Measurements from ENCODE around the gene BCAS3.
"Not testable (repeated sequence)": the region's sequence is repeated elsewhere in the genome, so short reads cannot be mapped to it uniquely, and the experiment has no call there.

BCAS3 gene

DNA sequence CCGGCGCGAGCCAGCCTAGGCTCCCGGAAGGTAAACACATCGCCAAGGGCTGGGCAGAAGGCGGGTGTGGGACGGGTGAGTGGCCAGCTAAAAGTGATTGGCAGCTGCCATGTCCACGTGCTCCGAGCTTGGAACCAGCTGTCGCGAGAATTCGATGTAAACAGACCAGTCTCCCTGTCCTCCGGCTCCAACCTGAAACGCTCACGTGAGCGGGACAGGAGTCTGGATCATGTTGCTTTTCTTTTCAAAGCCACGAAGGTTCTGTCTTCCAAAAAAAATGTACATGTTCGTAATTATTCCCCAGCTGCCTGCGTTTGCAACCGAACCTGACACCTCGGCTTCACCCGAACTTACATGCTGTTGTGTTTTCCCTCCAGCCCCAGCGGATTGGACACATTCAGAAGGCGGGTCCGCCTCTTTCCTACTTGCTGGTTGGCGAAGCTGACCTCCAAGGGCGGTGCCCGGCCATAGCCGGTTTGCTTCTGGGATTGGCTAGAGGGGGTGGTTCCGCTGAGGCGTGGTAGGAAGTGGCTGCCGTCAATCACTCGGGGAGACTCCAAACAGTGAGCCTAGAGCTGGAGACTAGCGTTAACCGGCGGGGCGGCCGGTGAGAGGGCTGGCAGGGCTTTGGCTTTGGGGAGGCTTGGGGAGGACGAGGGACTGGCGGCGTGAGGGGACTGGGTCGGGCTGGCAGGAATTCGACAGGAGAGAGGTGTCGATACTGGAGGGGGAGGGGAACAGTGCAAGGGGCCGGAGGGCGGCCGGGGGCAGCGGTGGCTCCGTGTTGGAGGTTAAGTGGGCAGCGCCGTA lies at the start of gene BCAS3:
TSS of gene BCAS3 (plus strand) at position 544 of the 810 bp plus-strand sequence.
- DNase-seq, result peak; percentile 92

DNA sequence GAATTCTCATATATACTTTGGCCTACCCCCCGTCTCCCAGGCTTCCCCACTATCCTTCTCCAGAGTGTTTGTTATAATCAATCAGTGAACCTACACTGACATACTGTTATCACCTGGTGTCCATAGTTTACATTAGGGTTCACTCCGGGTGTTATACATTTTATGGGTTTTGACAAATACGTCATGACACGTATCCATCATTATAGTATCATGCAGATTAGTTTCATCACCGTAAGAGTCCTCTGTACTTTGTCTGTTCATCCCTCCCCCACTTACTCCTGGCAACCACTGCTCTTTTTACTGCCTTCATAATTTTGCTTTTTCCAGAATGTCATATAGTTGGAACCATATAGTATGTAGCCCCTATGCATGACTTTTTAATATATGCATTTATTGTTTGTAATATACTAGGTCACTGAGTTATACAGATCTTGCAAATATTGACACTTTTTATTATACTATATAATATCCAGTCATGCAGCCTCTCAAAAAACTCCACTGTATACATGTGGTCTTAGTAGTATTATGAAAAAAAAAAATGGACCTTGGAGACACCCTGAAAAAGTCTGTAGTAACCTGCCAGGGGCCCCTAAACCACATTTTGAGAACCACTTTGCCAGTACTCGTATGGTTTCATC lies 49.3 kb upstream of the BCAS3 start:
- no peak for DNase-seq

DNA sequence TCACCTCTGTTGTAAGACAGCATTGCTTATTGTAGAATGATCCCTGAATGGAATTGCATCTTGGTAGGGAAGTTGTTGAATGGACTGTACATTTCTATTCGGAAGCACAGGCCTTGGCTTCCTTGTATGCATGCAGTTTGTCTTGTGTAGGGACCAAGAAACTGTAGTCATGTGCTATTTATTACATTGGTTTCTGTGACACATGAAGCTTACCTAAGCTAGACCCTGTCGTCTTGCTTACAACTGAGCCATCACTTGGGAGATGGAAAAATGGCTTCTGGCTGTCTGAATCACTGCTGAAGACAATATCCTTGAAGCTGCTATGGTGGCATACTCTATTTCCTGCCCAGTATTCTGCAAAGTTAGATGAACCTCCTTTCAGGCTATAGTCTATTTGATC lies 48.5 kb upstream of the BCAS3 start:
- DNase-seq, result no peak

GRCh38 chr17:60630352-60630751 lies 47.3 kb upstream of the BCAS3 start:
- DNase-seq, result no peak

DNA sequence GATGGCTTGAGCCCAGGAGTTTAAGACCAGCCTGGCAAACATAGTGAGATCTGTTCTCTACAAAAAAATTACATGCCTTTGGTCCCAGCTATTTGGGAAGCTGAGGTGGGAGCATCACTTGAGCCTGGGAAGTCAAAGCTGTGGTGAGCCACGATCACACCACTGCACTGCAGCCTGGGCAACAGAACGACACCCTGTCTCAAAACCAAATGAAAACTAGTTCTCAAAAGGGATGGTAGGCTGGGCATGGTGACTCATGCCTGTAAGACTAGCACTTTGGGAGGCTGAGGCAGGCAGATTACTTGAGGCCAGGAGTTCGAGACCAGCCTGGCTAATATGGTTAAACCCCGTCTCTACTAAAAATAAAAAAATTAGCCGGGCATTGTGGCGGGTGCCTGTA lies 46.5 kb upstream of the BCAS3 start:
- DNase-seq, result no peak

- no peak for DNase-seq
These were observed 40.0 kb upstream of the BCAS3 start for GRCh38 chr17:60637683-60638082.

DNA sequence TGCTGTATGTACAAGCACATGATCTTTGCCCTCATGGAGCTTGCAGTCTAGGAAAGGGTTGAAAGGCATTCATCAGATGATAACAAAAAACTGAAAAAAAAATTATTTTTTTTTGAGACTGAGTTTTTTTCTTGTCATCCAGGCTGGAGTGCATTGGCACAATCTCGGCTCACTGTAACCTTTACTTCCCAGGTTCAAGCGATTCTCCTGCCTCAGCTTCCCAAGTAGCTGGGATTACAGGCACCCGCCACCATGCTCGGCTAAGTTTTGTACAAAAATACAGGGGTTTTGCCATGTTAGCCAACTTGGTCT lies 38.7 kb upstream of the BCAS3 start:
- DNase-seq, result no peak

DNA sequence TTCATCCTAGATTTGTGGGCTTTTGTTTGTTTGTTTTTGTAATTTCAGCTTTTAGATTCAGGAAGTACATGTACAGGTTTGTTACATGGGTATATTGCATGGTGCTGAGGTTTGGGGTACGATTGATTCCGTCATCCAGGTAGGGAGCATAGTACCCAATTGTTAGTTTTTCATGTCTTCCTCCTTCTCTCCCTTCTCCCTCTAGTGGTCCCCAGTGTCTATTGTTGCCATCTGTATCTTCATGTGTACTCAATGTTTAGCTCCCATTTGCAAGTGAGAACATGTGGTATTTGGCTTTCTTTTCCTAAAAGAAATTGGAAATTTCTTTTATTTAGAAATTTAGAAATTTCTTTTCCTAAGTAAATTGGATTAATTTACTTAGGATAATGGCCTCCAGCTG lies 37.1 kb upstream of the BCAS3 start:
- DNase-seq, result no peak

- DNase-seq, result no peak
These were observed 36.5 kb upstream of the BCAS3 start for GRCh38 chr17:60641126-60641525.

DNA sequence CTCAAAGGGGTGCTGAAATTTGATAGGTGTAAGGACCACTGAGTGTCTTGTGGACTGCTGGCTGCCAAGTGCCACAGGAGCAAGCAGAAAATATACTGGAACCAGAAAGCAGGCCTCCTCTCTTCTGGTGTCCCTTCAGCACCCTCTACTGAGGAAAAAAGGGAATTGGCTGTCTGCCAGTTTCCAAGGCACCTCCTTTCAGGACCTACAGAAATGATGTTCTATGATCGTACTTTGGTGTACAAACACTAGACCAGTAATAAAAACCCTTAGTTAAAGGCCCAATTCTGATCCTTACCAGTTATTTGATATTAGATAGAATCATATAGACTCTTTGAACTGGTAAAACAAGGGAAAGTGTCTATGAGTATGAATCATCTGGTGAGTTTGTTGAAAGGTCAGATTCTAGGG lies 35.8 kb upstream of the BCAS3 start:
- peak; percentile 43 for DNase-seq

GRCh38 chr17:60645918-60646523 lies 31.6 kb upstream of the BCAS3 start:
- no peak for DNase-seq

- no peak for DNase-seq
These were observed 30.9 kb upstream of the BCAS3 start for GRCh38 chr17:60646701-60647100.

GRCh38 chr17:60647705-60648104 lies 29.9 kb upstream of the BCAS3 start:
- no peak for DNase-seq

- no peak for DNase-seq
These were observed 25.0 kb upstream of the BCAS3 start for GRCh38 chr17:60652454-60653247.

- DNase-seq, result no peak
These were observed 24.1 kb upstream of the BCAS3 start for GRCh38 chr17:60653569-60653968.

DNA sequence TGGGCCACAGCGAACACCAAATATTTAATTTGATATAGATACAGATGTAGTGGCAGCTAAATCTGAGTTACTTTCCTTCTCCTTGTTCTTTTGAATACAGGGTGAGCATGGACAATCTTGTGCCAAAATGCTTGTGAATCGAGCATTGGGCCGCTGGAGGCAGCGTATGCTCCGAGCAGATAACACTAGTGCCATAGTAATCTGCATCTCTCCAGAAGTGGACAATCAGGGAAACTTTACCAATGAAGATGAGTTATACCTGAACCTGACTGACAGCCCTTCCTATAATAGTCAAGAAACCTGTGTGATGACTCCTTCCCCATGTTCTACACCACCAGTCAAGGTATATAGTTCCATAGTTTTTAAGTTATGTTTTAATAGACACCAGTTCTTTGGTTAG lies 21.2 kb upstream of the BCAS3 start:
- no peak for DNase-seq

- DNase-seq, result no peak
These were observed 18.5 kb upstream of the BCAS3 start for GRCh38 chr17:60659156-60659555.

DNA sequence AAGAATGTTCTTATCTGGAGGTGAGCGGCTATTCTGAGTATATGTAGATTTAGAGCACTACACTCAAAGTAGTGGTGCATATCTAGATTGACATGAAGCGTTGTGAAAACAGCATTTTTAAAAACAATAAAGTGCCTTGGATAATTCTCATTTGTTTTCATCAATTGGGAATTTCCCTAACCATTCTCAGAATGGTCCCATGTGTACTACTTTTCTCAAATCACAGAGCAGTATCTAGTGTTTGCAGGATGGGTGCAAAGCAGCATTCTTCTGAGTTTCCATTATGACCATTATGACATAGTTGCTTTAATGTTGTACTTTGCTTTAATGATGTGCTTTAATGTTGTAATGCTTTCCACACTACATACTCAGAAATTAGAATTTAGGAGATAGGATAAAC lies 16.2 kb upstream of the BCAS3 start:
- DNase-seq, result no peak

DNA sequence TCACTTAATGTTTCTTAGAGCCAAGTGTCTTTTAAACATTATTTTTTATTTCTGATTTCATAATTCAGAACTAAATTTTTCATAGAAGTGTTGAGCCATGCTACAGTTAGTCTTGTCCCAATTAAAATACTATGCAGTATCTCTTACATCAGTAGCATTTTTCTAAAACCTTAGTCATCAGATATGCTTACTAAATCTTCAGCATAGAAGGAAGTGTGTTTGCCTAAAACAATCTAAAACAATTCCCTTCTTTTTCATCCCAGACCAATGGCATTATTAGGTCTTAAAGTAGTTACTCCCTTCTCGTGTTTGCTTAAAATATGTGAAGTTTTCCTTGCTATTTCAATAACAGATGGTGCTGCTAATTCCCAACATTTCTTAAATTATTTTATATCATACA lies 13.6 kb upstream of the BCAS3 start:
- DNase-seq, result no peak

DNA sequence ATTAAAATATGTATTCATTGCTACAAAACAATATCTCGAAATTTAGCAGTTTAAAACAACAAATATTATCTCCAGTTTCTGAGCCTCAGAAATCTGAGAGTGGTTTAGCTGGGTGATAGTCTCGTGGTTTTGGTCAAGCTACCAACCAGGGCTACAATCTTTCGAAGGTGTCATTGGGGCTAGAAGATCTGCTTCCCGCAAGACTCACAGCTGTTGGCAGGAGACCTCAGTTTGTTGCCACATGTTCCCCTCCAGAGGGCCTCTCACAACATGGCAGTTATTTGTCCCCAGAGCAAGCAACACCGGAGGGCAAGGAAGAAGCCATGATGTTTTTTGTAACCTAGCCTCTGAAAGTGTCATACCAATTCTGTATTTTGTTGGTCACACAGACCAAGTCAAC lies 12.0 kb upstream of the BCAS3 start:
- DNase-seq, result no peak

DNA sequence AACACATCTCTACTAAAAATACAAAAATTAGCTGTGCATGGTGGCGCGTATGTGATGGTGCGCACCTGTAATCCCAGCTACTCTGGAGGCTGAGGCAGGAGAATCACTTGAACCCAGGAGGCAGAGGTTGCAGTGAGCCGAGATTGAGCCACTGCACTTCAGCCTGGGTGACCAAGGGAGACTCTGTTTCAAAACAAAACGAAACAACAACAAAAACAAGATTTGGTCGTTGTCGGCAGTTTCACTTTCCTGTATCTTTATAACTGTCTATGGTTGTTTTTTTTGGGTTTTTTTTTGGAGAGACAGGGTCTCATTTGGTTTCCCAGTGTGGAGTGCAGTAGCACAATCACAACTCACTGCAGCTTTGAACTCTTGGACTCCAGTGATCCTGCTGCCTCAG lies 8.9 kb upstream of the BCAS3 start:
- DNase-seq, result not testable (repeated sequence)

- DNase-seq, result no peak
These were observed 6.2 kb upstream of the BCAS3 start for GRCh38 chr17:60671482-60671881.

- DNase-seq, result not testable (repeated sequence)
These were observed 3.0 kb upstream of the BCAS3 start for GRCh38 chr17:60674637-60675036.

DNA sequence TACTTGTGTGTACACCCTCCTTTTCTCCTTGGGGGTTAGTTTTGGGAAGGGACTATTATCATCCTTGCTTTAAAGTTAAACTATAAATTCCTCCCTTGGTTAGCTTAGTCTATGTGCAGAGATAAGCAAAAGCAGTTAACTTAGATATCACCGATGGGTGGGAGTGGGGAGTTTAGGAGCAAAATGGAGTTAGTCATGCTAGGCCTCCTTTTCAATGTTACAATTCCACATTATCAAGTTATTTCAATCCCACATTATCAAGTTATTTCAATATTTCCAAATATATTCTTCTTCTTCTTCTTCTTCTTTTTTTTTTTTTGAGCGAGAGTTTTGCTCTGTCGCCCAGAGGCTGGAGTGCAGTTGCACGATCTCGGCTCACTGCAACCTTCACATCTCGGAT lies 1.7 kb upstream of the BCAS3 start:
- no peak for DNase-seq
